Smooth muscle cell (in vitro differentiated cells): ENCODE results near the gene RGCC. TPM values are rescaled to one million over a fixed set of nuclear protein-coding genes. Genes with fewer than 3 reads are reported as not detected.

Source experiments
- DNase-seq: peaks from one replicate; lab custom pipeline; 2025; ENCODE audit not compliant: unreplicated experiment; lab: John Stamatoyannopoulos, UW
- H2AFZ ChIP-seq: fragments of 200-600 bp; sonication (generic); 2 replicates; pipeline ENCODE4 v1.6.0; 2016; ENCODE audit warnings: antibody characterized with exemption, low read depth, mild to moderate bottlenecking
- H3F3A ChIP-seq: fragments of 200-600 bp; sonication (generic); 2 replicates; pipeline ENCODE4 v1.6.0; 2017; ENCODE audit warnings: antibody characterized with exemption, low read depth
- H3K27ac ChIP-seq: fragments of 200-600 bp; sonication (generic); 2 replicates; pipeline ENCODE4 v1.5.1; 2016; ENCODE audit warnings: low read depth, mild to moderate bottlenecking
- H3K27me3 ChIP-seq: fragments of 200-600 bp; sonication (generic); 2 replicates; pipeline ENCODE4 v1.6.1; 2016; ENCODE audit warnings: low read depth, mild to moderate bottlenecking
- H3K36me3 ChIP-seq: fragments of 200-600 bp; sonication (generic); 2 replicates; pipeline ENCODE4 v1.5.1; 2016; ENCODE audit warnings: low read depth
- H3K4me1 ChIP-seq: fragments of 200-600 bp; sonication (generic); 2 replicates; pipeline ENCODE4 v1.5.1; 2016; ENCODE audit warnings: low read depth
- H3K4me2 ChIP-seq: fragments of 200-600 bp; sonication (generic); 2 replicates; pipeline ENCODE4 v1.6.0; 2016; ENCODE audit warnings: mild to moderate bottlenecking
- H3K4me3 ChIP-seq: fragments of 200-600 bp; sonication (generic); 2 replicates; pipeline ENCODE4 v1.5.1; 2016; ENCODE audit warnings: mild to moderate bottlenecking
- H3K79me2 ChIP-seq: fragments of 200-600 bp; sonication (generic); 2 replicates; pipeline ENCODE4 v1.6.0; 2016; ENCODE audit warnings: low read depth, mild to moderate bottlenecking
- H3K9ac ChIP-seq: fragments of 200-600 bp; sonication (generic); 2 replicates; pipeline ENCODE4 v1.6.0; 2016; ENCODE audit warnings: low read depth
- H3K9me3 ChIP-seq: fragments of 200-600 bp; sonication (generic); replicated peaks from 2 replicates; pipeline ENCODE4 v1.5.1; 2016; ENCODE audit warnings: low read depth
- H4K20me1 ChIP-seq: fragments of 200-600 bp; sonication (generic); 2 replicates; pipeline ENCODE4 v1.6.0; 2016; ENCODE audit warnings: low read depth
- CTCF ChIP-seq: fragments of 200-600 bp; sonication (generic); IDR thresholded peaks from 2 replicates; pipeline ENCODE4 v1.5.1; 2017; ENCODE audit warnings: borderline replicate concordance, mild to moderate bottlenecking, antibody characterized with exemption; ENCODE audit not compliant: insufficient read depth, poor library complexity, severe bottlenecking
- WGBS: methylation state at CpG from one replicate; pipeline ENCODE4 v1.1.7; 2016; ENCODE audit warnings: low lambda C conversion rate; 5-methylcytosine and 5-hydroxymethylcytosine counted together
- polyA plus RNA-seq: library from polyadenylated mRNA; unstranded; fragments of >200 nt; fragmentation: Nextera tagmentation; extraction: Ambion mirVana; gene quantifications from 2 replicates; pipeline ENCODE4 v1.2.1, GENCODE V29; 2016
- total RNA-seq: library from RNA; depleted of rRNA; stranded (reverse); fragments of >200 nt; gene quantifications from 2 replicates; pipeline ENCODE4 v1.2.3, GENCODE V29; 2014

RGCC gene
- total and polyA plus RNA-seq, 2 experiments from 2014 or later: 4.5 to 11.7 TPM

GRCh38 chr13:41512441-41512840 lies 55.1 kb downstream of the RGCC start:
- Histone ChIP-seq H3K4me2 (no peak overlapping the region), H3K9me3 (no peaks in the 10 kb centered on the region), H3K4me1 (no peaks in the 10 kb centered on the region), H3K9ac (no peak overlapping the region), H3K27me3 (no peaks in the 10 kb centered on the region), H3K27ac (no peak overlapping the region), H2AFZ (no peak overlapping the region), H4K20me1 (no peaks in the 10 kb centered on the region), H3F3A (no peaks in the 10 kb centered on the region), H3K4me3 (no peak overlapping the region), H3K36me3 (no peaks in the 10 kb centered on the region), H3K79me2 (no peaks in the 10 kb centered on the region)
- 87% methylated on average over 9 of the region's 9 CpGs for WGBS
- no peak for TF ChIP-seq CTCF
- no peak for DNase-seq

- Histone ChIP-seq H3F3A (no peaks in the 10 kb centered on the region), H3K27me3 (no peaks in the 10 kb centered on the region), H3K9ac (no peak overlapping the region), H3K4me1 (no peaks in the 10 kb centered on the region), H2AFZ (no peak overlapping the region), H3K27ac (no peak overlapping the region), H3K9me3 (no peaks in the 10 kb centered on the region), H3K79me2 (no peaks in the 10 kb centered on the region), H4K20me1 (no peaks in the 10 kb centered on the region), H3K4me3 (no peak overlapping the region), H3K36me3 (no peaks in the 10 kb centered on the region), H3K4me2 (no peak overlapping the region)
- no peak for DNase-seq
- WGBS: 92% methylated on average over 11 of the region's 11 CpGs
- TF ChIP-seq CTCF: no peak
These were observed 56.2 kb downstream of the RGCC start for GRCh38 chr13:41513600-41513999.

- no peaks in the 10 kb centered on the region for H3K36me3 ChIP-seq
- H3K9ac ChIP-seq: no peak overlapping the region
- TF ChIP-seq CTCF: no peak
- H3K4me3 ChIP-seq: no peak overlapping the region
- WGBS: 93% methylated on average over 7 of the region's 7 CpGs
- H2AFZ ChIP-seq: no peak overlapping the region
- DNase-seq: no peak
- H4K20me1 ChIP-seq: no peaks in the 10 kb centered on the region
- no peaks in the 10 kb centered on the region for H3K9me3 ChIP-seq
- H3K4me1 ChIP-seq: no peaks in the 10 kb centered on the region
- H3K4me2 ChIP-seq: no peak overlapping the region
- no peak overlapping the region for H3K27ac ChIP-seq
- no peaks in the 10 kb centered on the region for H3K79me2 ChIP-seq
- no peaks in the 10 kb centered on the region for H3F3A ChIP-seq
- no peaks in the 10 kb centered on the region for H3K27me3 ChIP-seq
These were observed 57.6 kb downstream of the RGCC start for GRCh38 chr13:41514853-41515395.

- no peak for TF ChIP-seq CTCF
- H3F3A ChIP-seq: no peaks in the 10 kb centered on the region
- no peak overlapping the region for H3K27ac ChIP-seq
- H3K4me1 ChIP-seq: no peaks in the 10 kb centered on the region
- H4K20me1 ChIP-seq: no peaks in the 10 kb centered on the region
- no peaks in the 10 kb centered on the region for H3K27me3 ChIP-seq
- H2AFZ ChIP-seq: no peak overlapping the region
- no peak overlapping the region for H3K9ac ChIP-seq
- no peak overlapping the region for H3K4me2 ChIP-seq
- 95% methylated on average over 15 of the region's 15 CpGs for WGBS
- no peaks in the 10 kb centered on the region for H3K79me2 ChIP-seq
- H3K4me3 ChIP-seq: no peak overlapping the region
- H3K9me3 ChIP-seq: no peaks in the 10 kb centered on the region
- no peak for DNase-seq
- no peaks in the 10 kb centered on the region for H3K36me3 ChIP-seq
These were observed 58.3 kb downstream of the RGCC start for GRCh38 chr13:41515491-41516139.
